Keratinocyte (primary cell): ENCODE measurements around the gene BCL6B.

Experiments used
- CTCF ChIP-seq, 3 experiments: IDR thresholded peaks in 1 of 3; conservative IDR thresholded peaks in 1 of 3; optimal IDR thresholded peaks in 1 of 3; 2 replicates in 2 of 3; 3 replicates in 1 of 3; pipeline versions ENCODE3 to v1.5.1; 2011; ENCODE audit warnings: low read length in 3 of 3, mild to moderate bottlenecking in 3 of 3, moderate library complexity in 2 of 3, control low read depth in 1 of 3, inconsistent platforms in 1 of 3; ENCODE audit not compliant: insufficient read depth in 2 of 3; ENCODE audit errors: extremely low read depth in 1 of 3
- EZH2 ChIP-seq: IDR thresholded peaks from one replicate; pipeline ENCODE4 v1.6.1; 2012; ENCODE audit warnings: inconsistent platforms, mild to moderate bottlenecking, low read length, moderate library complexity

GRCh38 chr17:7070712-7071111, 47.9 kb downstream of the BCL6B start:
- no peak for TF ChIP-seq CTCF (optimal IDR thresholded peaks at IDR 0.05 in 1 of 3, IDR thresholded peaks at IDR 0.05 in 1 of 3, conservative IDR thresholded peaks at IDR 0.05 in 1 of 3; ENCODE audit: extremely low read depth in 1 of 3, insufficient read depth in 2 of 3, low read length in 3 of 3)
- no peak for TF ChIP-seq EZH2
